ENCODE results near the gene FCHSD2. TPM values are rescaled to one million over a fixed set of nuclear protein-coding genes. Genes with fewer than 3 reads are reported as not detected.

The FCHSD2 gene
- total and polyA plus RNA-seq, 2 donors (not counting 3 experiments of a cell fraction or from before 2014, with no cell fraction given), result 20.8 to 56.9 TPM

GRCh38 chr11:73055655-73056354, 86.3 kb downstream of the FCHSD2 start:
- intact Hi-C loops (cut with micrococcal nuclease), result no loop called here
- H3K9me3 ChIP-seq (replicated peaks; ENCODE audit: control insufficient read depth, insufficient read depth, low read length), result no peaks in the 10 kb centered on the region
- no peak overlapping the region for H3K27ac ChIP-seq (ENCODE audit: insufficient read depth, low read depth, low read length)
- no peaks in the 10 kb centered on the region for H3K4me1 ChIP-seq (ENCODE audit: control insufficient read depth, extremely low read depth, insufficient read depth, low read length)
- peaks cover 7% of the 10 kb centered on the region for H3K9me1 ChIP-seq (replicated peaks; ENCODE audit: control insufficient read depth, extremely low read depth, insufficient read depth, low read length)
- TF ChIP-seq GATA2 (IDR thresholded peaks at IDR 0.05; ENCODE audit: insufficient read depth, insufficient read length, low read depth, low read length) (no peak), MAX (IDR thresholded peaks at IDR 0.05; ENCODE audit: insufficient read depth, insufficient read length) (no peak), POLR2AphosphoS5 (IDR thresholded peaks at IDR 0.05; ENCODE audit: insufficient read depth, low read depth, low read length) (no peak), FOS (IDR thresholded peaks at IDR 0.05; ENCODE audit: borderline replicate concordance, insufficient read depth, low read length) (no peak), MYC (IDR thresholded peaks at IDR 0.05; ENCODE audit: low read depth, low read length) (no peak), EZH2 (IDR thresholded peaks at IDR 0.05; ENCODE audit: borderline replicate concordance, low read depth, low read length, severe bottlenecking) (no peak), JUN (IDR thresholded peaks at IDR 0.05; ENCODE audit: borderline replicate concordance, insufficient read depth, insufficient read length, low read depth) (no peak), POLR2A (IDR thresholded peaks at IDR 0.05; ENCODE audit: low read depth, low read length) (no peak)
- TF ChIP-seq, protein P1, sequence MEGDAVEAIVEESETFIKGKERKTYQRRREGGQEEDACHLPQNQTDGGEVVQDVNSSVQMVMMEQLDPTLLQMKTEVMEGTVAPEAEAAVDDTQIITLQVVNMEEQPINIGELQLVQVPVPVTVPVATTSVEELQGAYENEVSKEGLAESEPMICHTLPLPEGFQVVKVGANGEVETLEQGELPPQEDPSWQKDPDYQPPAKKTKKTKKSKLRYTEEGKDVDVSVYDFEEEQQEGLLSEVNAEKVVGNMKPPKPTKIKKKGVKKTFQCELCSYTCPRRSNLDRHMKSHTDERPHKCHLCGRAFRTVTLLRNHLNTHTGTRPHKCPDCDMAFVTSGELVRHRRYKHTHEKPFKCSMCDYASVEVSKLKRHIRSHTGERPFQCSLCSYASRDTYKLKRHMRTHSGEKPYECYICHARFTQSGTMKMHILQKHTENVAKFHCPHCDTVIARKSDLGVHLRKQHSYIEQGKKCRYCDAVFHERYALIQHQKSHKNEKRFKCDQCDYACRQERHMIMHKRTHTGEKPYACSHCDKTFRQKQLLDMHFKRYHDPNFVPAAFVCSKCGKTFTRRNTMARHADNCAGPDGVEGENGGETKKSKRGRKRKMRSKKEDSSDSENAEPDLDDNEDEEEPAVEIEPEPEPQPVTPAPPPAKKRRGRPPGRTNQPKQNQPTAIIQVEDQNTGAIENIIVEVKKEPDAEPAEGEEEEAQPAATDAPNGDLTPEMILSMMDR (IDR thresholded peaks at IDR 0.05; ENCODE audit: extremely low read depth in 1 of 2, insufficient read depth in 1 of 2, low read depth in 1 of 2, low read length in 2 of 2), result no peak
- H3K79me2 ChIP-seq (ENCODE audit: control insufficient read depth, insufficient read depth, low read length), result peaks cover 59% of the 10 kb centered on the region
- no peak for DNase-seq (ENCODE audit: low read depth, low spot score)
- dilution Hi-C loops (cut with MboI; ENCODE audit: extremely low pct_ligation_motif_present, low sequenced_read_pairs), result no loop called here
- H3K4me2 ChIP-seq (ENCODE audit: insufficient read depth, low read length), result no peak overlapping the region
- no peak for FAIRE-seq
- no peak overlapping the region for H2AFZ ChIP-seq (ENCODE audit: low read depth, low read length)
- no peak overlapping the region for H3K4me3 ChIP-seq (replicated peaks in 1 of 3; ENCODE audit: insufficient read depth in 1 of 3, low read depth in 1 of 3, low read length in 3 of 3)
- no peaks in the 10 kb centered on the region for H3K36me3 ChIP-seq (ENCODE audit: control insufficient read depth in 2 of 2, extremely low read depth in 1 of 2, insufficient read depth in 2 of 2, low read length in 2 of 2)
- no peaks in the 10 kb centered on the region for H3K27me3 ChIP-seq (ENCODE audit: control insufficient read depth in 2 of 2, insufficient read depth in 2 of 2, low read length in 2 of 2)
- POLR2A ChIA-PET, result no interaction called here
- no peak overlapping the region for H3K9ac ChIP-seq (replicated peaks; ENCODE audit: extremely low read depth, insufficient read depth, low read length)
- CTCF ChIA-PET, result interaction anchor here (1.0 kb wide), 1 partner anchor 23 kb away, joined by 6 read pairs; no protein-coding TSS in a partner anchor
- BruUV-seq (replicated peaks), result no TSS peak
- H4K20me1 ChIP-seq (replicated peaks; ENCODE audit: control insufficient read depth, extremely low read depth, insufficient read depth, low read length), result peaks cover 9% of the 10 kb centered on the region

Measured in endothelial cell of umbilical vein (primary cell).